Osteocyte (in vitro differentiated cells): ENCODE measurements around the gene BACH2. TPM values are rescaled to one million over a fixed set of nuclear protein-coding genes. Genes with fewer than 3 reads are reported as not detected.

Source experiments
- DNase-seq: peaks from one replicate; pipeline ENCODE4 v3.0.0; 2021; ENCODE audit warnings: mixed read lengths; ENCODE audit not compliant: unreplicated experiment; ENCODE audit errors: extremely low spot score
- H3K27ac Mint-ChIP-seq: one replicate; pipeline ENCODE4 v1.8.0; 2021; ENCODE audit warnings: mild to moderate bottlenecking, mixed read lengths; ENCODE audit not compliant: unreplicated experiment
- H3K27me3 Mint-ChIP-seq: one replicate; pipeline ENCODE4 v1.8.0; 2021; ENCODE audit warnings: mixed read lengths; ENCODE audit not compliant: unreplicated experiment
- H3K36me3 Mint-ChIP-seq: one replicate; pipeline ENCODE4 v1.8.0; 2021; ENCODE audit warnings: mixed read lengths; ENCODE audit not compliant: unreplicated experiment
- H3K4me1 Mint-ChIP-seq: one replicate; pipeline ENCODE4 v1.8.0; 2021; ENCODE audit warnings: mixed read lengths; ENCODE audit not compliant: unreplicated experiment
- H3K4me3 Mint-ChIP-seq: one replicate; pipeline ENCODE4 v1.8.0; 2021; ENCODE audit warnings: mild to moderate bottlenecking, moderate library complexity, mixed read lengths; ENCODE audit not compliant: unreplicated experiment
- H3K9me3 Mint-ChIP-seq: one replicate; pipeline ENCODE4 v1.8.0; 2021; ENCODE audit warnings: mixed read lengths; ENCODE audit not compliant: unreplicated experiment
- total RNA-seq: library from RNA; stranded (reverse); gene quantifications from 2 replicates; pipeline ENCODE4 v1.2.1, GENCODE V29; 2021
- TF ChIP-seq, protein P1 (sequence below): fragments of 200-600 bp; sonication (generic); IDR thresholded peaks from 2 replicates; pipeline ENCODE4 v1.5.0; 2021; ENCODE audit warnings: antibody characterized with exemption, mild to moderate bottlenecking, moderate library complexity

The BACH2 gene
- total RNA-seq, 1 donor from 2014 or later = 1.6 TPM

GRCh38 chr6:89966228-89966544 lies 330.5 kb downstream of the BACH2 start:
- H3K9me3 Mint-ChIP-seq = no peaks in the 10 kb centered on the region
- no peak overlapping the region for H3K27ac Mint-ChIP-seq
- TF ChIP-seq, protein P1, sequence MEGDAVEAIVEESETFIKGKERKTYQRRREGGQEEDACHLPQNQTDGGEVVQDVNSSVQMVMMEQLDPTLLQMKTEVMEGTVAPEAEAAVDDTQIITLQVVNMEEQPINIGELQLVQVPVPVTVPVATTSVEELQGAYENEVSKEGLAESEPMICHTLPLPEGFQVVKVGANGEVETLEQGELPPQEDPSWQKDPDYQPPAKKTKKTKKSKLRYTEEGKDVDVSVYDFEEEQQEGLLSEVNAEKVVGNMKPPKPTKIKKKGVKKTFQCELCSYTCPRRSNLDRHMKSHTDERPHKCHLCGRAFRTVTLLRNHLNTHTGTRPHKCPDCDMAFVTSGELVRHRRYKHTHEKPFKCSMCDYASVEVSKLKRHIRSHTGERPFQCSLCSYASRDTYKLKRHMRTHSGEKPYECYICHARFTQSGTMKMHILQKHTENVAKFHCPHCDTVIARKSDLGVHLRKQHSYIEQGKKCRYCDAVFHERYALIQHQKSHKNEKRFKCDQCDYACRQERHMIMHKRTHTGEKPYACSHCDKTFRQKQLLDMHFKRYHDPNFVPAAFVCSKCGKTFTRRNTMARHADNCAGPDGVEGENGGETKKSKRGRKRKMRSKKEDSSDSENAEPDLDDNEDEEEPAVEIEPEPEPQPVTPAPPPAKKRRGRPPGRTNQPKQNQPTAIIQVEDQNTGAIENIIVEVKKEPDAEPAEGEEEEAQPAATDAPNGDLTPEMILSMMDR = no peak
- no peak overlapping the region for H3K4me3 Mint-ChIP-seq
- H3K4me1 Mint-ChIP-seq = no peaks in the 10 kb centered on the region
- DNase-seq = no peak
- H3K36me3 Mint-ChIP-seq = no peaks in the 10 kb centered on the region
- H3K27me3 Mint-ChIP-seq = peaks cover 34% of the 10 kb centered on the region

GRCh38 chr6:89965441-89966227 lies 331.0 kb downstream of the BACH2 start:
- Mint-ChIP-seq H3K36me3 (no peaks in the 10 kb centered on the region), H3K27ac (no peak overlapping the region), H3K4me3 (no peak overlapping the region), H3K4me1 (no peaks in the 10 kb centered on the region), H3K27me3 (peaks cover 38% of the 10 kb centered on the region), H3K9me3 (no peaks in the 10 kb centered on the region)
- DNase-seq = no peak
- TF ChIP-seq, protein P1 = no peak

- TF ChIP-seq, protein P1 = no peak
- H3K27me3 Mint-ChIP-seq = peaks cover 43% of the 10 kb centered on the region
- H3K4me3 Mint-ChIP-seq = no peak overlapping the region
- H3K9me3 Mint-ChIP-seq = no peaks in the 10 kb centered on the region
- no peaks in the 10 kb centered on the region for H3K36me3 Mint-ChIP-seq
- DNase-seq = no peak
- no peak overlapping the region for H3K27ac Mint-ChIP-seq
- H3K4me1 Mint-ChIP-seq = no peaks in the 10 kb centered on the region
Observed at GRCh38 chr6:89963391-89963790, 333.3 kb downstream of the BACH2 start.

DNA sequence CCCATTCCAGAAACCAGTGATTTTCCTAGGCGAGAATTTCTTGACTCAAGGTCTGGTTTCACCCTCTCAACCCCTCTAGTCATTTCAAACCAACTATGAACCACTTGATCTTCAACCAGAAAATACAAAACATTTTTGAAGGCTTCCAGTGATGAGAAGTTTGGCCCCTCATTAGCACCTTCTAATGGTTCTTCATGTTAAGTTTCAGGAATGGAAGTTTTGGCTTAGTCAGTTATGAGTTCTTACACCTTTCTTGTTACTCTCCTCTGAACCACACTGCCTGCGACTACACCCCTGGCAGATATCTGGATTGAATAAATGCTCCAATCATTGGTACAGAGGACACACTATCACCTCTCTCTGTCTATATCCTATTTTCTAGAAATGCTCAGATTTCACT lies 335.2 kb downstream of the BACH2 start:
- Mint-ChIP-seq H3K4me3 (no peak overlapping the region), H3K36me3 (no peaks in the 10 kb centered on the region), H3K27ac (no peak overlapping the region), H3K9me3 (no peaks in the 10 kb centered on the region), H3K4me1 (no peaks in the 10 kb centered on the region), H3K27me3 (peaks cover 33% of the 10 kb centered on the region)
- TF ChIP-seq, protein P1 = no peak
- DNase-seq = no peak

- Mint-ChIP-seq H3K36me3 (no peaks in the 10 kb centered on the region), H3K27me3 (peaks cover 35% of the 10 kb centered on the region), H3K4me3 (no peak overlapping the region), H3K27ac (no peak overlapping the region), H3K9me3 (no peaks in the 10 kb centered on the region), H3K4me1 (no peaks in the 10 kb centered on the region)
- TF ChIP-seq, protein P1 = no peak
- no peak for DNase-seq
Observed at GRCh38 chr6:89959883-89960282, 336.8 kb downstream of the BACH2 start.
